ENCODE measurements around the gene ZNF500. TPM values are rescaled to one million over a fixed set of nuclear protein-coding genes. Genes with fewer than 3 reads are reported as not detected.
A peak's percentile ranks its signal among the peaks of the same experiment; 100 is the strongest.

Gene ZNF500
- total and polyA plus RNA-seq, 8 donors, result 5.5 to 14.1 (median 7.2) TPM

- Histone ChIP-seq H3K27me3 (no peaks in the 10 kb centered on the region), H3K36me3 (peaks cover 0 to 5% (median 0%) of the 10 kb centered on the region in 3 donors), H3K4me1 (no peaks in the 10 kb centered on the region), H3K27ac (peak overlapping the region; percentile 6 to 50 (median 40)), H3K4me3 (peak overlapping the region in 2 of 4 donors; percentile 19 to 31), H3K9me3 (no peaks in the 10 kb centered on the region)
- WGBS, 2 donors, result 33 to 44% methylated on average over 18 of the region's 18 CpGs
- ATAC-seq (peak; percentile 83 to 95 (median 88)), DNase-seq (peak in 2 of 6 donors; percentile 42 to 51), FAIRE-seq (no peak)
- intact Hi-C loops (cut with DNase I), result no loop called here
- TF ChIP-seq CTCF (IDR thresholded peaks at IDR 0.05), result no peak
These were observed 53.1 kb downstream of the ZNF500 start for GRCh38 chr16:4713663-4714501.

DNA sequence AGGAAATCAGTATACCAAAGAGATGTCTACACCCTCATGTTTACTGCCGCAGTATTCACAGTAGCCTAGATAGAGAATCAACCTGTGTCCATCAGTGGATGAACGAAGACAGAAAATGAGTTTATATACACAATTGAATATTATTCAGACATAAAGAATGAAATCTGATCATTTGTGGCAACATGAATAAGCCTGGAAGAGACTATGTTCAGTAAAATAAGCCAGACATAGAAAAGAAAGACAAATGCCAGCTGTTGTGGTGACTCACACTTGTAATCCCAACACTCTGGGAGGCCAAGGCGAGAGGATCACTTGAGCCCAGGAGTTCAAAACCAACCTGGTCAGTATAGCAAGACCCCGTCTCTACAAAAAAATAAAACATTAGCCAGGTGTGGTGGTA, 57.5 kb downstream of the ZNF500 start:
- no peaks in the 10 kb centered on the region for H3K27me3 ChIP-seq
- no peak for FAIRE-seq
- intact Hi-C loops (cut with DNase I), result no loop called here

DNA sequence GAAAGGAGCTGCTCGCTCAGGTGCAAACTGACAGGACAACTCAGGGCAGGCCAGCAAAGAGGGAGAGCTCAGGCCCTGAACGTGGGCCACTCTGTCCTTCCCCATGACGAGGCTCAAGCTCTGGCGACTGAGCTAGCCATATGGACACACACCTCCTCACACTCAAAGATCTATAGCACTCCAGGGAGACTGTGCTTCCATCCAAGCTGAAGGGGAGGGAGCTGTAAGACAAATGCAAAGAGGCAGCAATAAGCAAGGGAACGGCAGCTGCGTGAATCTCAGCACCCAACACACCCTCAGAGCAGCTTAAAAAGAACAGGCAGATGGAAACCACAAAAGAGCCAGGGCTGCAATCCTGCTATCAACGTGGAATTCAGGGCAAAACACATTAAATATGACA, 60.1 kb downstream of the ZNF500 start:
- TF ChIP-seq CTCF (IDR thresholded peaks at IDR 0.05), result no peak
- WGBS, 2 donors, result 86 to 87% methylated on average over 7 of the region's 7 CpGs
- peak in 1 of 6 donors; percentile 12 for DNase-seq

More for the DNA sequence above, 57.5 kb downstream of the ZNF500 start:
- Histone ChIP-seq H3K4me3 (no peak overlapping the region), H3K27ac (no peak overlapping the region), H3K9me3 (no peaks in the 10 kb centered on the region), H3K4me1 (no peaks in the 10 kb centered on the region), H3K36me3 (peaks cover 0 to 11% (median 8%) of the 10 kb centered on the region in 3 donors)
- WGBS, 2 donors, result 98 to 99% methylated on average over 4 of the region's 4 CpGs
- DNase-seq (no peak), ATAC-seq (no peak)
- TF ChIP-seq CTCF (IDR thresholded peaks at IDR 0.05), result no peak

DNA sequence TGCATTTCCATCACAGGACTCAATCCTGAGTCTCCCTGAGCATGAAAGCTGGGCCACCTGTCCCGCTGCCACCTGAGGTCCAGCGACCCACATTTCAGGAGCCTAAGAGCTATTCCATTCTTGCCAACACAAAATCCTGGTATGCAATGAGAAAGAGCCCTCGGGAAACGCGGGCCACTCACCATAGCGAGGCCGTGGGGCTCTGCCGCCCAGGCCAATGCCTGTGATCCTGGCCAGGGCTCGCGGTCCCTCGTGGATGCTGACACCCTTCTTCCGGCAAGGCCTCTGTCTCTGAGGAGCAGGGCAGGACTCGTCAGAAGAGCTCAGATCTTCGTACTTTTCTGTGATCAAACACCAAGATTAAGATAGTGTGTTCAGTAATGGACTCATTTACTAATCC, 62.0 kb downstream of the ZNF500 start:
- Histone ChIP-seq H3K27ac (no peak overlapping the region), H3K4me1 (no peaks in the 10 kb centered on the region), H3K36me3 (peaks cover 0 to 37% (median 13%) of the 10 kb centered on the region in 3 donors), H3K27me3 (no peaks in the 10 kb centered on the region), H3K4me3 (no peak overlapping the region), H3K9me3 (no peaks in the 10 kb centered on the region)
- no peak for TF ChIP-seq CTCF (IDR thresholded peaks at IDR 0.05)
- intact Hi-C loops (cut with DNase I), result no loop called here
- no peak for FAIRE-seq
- DNase-seq, result peak in 1 of 6 donors; percentile 30
- ATAC-seq, result no peak
- WGBS, 2 donors, result 96 to 97% methylated on average over 14 of the region's 14 CpGs

More for the DNA sequence above, 60.1 kb downstream of the ZNF500 start:
- Histone ChIP-seq H3K36me3 (peaks cover 0 to 18% (median 6%) of the 10 kb centered on the region in 3 donors), H3K27me3 (no peaks in the 10 kb centered on the region), H3K4me1 (no peaks in the 10 kb centered on the region), H3K9me3 (no peaks in the 10 kb centered on the region), H3K4me3 (no peak overlapping the region), H3K27ac (no peak overlapping the region)
- no peak for ATAC-seq
- intact Hi-C loops (cut with DNase I), result no loop called here
- no peak for FAIRE-seq

DNA sequence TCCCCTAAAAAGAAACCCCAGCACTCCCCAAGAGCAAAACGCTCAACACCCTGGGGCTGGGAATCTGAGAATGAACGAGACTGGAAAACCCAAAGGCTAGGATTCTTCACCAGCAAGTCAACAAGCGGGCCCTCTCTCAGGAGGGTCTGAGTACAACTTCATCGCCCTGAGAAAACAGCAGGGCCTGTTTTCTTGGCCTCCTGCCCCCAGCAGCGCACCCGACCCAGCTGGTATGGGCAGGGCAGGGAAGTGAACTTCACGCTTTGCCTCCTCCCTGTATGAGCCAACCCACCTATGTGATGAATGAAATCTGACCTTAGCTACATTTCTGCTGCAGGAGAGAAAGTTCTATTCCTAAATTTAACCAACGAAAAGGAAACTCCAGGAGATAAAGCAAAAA, 62.5 kb downstream of the ZNF500 start:
- TF ChIP-seq CTCF (IDR thresholded peaks at IDR 0.05), result no peak
- ATAC-seq (no peak), DNase-seq (peak in 1 of 6 donors; percentile 24), FAIRE-seq (no peak)
- intact Hi-C loops (cut with DNase I), result no loop called here
- H3K4me1 ChIP-seq, result no peaks in the 10 kb centered on the region
- no peak overlapping the region for H3K4me3 ChIP-seq
- no peaks in the 10 kb centered on the region for H3K9me3 ChIP-seq
- H3K36me3 ChIP-seq, result peaks cover 0 to 41% (median 13%) of the 10 kb centered on the region in 3 donors
- H3K27me3 ChIP-seq, result no peaks in the 10 kb centered on the region
- H3K27ac ChIP-seq, result no peak overlapping the region
- 85 to 87% methylated on average over 8 of the region's 8 CpGs for WGBS, 2 donors
